SK-N-SH (cell line): Measurements from ENCODE around the gene SDK1. TPM values are rescaled to one million over a fixed set of nuclear protein-coding genes. Genes with fewer than 3 reads are reported as not detected.

Source experiments
- CTCF ChIA-PET: fragments of 300-600, 350-600 bp; formaldehyde crosslinking; extraction: SDS; loops from one replicate; lab custom pipeline; 2021; lab: Yijun Ruan, JAX
- POLR2A ChIA-PET: fragments of 350-600 bp; sonication (Branson Sonifier 250); formaldehyde crosslinking; extraction: SDS; loops from one replicate; lab custom pipeline; 2020; ENCODE audit warnings: antibody characterized with exemption, inconsistent platforms; lab: Yijun Ruan, JAX
- DNase-seq: peaks from one replicate; pipeline ENCODE4 v3.0.0; 2012
- H2AFZ ChIP-seq: fragments of 200-600 bp; sonication (generic); 2 replicates; pipeline ENCODE4 v1.8.1; 2016; ENCODE audit warnings: antibody characterized with exemption, mild to moderate bottlenecking, low read depth
- H3F3A ChIP-seq: fragments of 200-600 bp; sonication (generic); replicated peaks from 2 replicates; pipeline ENCODE3; 2016; ENCODE audit warnings: antibody characterized with exemption, mild to moderate bottlenecking; ENCODE audit not compliant: insufficient read depth
- H3K27ac ChIP-seq, 2 experiments: fragments of 200-500 bp in 1 of 2; fragments of 200-600 bp in 1 of 2; sonication (Bioruptor generic) in 1 of 2; sonication (generic), shearing (Covaris generic) in 1 of 2; 2 replicates each; pipeline versions ENCODE4 v1.5.1 to v1.6.1; 2014 to 2016; ENCODE audit warnings: low read depth in 2 of 2, inconsistent platforms in 1 of 2, low read length in 1 of 2, mild to moderate bottlenecking in 1 of 2, mixed read lengths in 1 of 2
- H3K27me3 ChIP-seq: fragments of 200-600 bp; sonication (generic), shearing (Covaris generic); 2 replicates; pipeline ENCODE4 v1.6.1; 2016; ENCODE audit warnings: mixed run types; ENCODE audit not compliant: insufficient read depth
- H3K36me3 ChIP-seq, 2 experiments: fragments of 200-500 bp in 1 of 2; fragments of 200-600 bp in 1 of 2; sonication (Bioruptor generic) in 1 of 2; sonication (generic) in 1 of 2; replicated peaks in 1 of 2; 2 replicates each; pipeline versions ENCODE3 to v1.5.1; 2014 to 2016; ENCODE audit warnings: low read length in 1 of 2, mild to moderate bottlenecking in 1 of 2; ENCODE audit not compliant: insufficient read depth in 2 of 2, control insufficient read depth in 1 of 2
- H3K4me1 ChIP-seq, 2 experiments: fragments of 200-500 bp in 1 of 2; fragments of 200-600 bp in 1 of 2; sonication (Bioruptor generic) in 1 of 2; sonication (generic), shearing (Covaris generic) in 1 of 2; 2 replicates each; pipeline versions ENCODE4 v1.5.1 to v1.6.1; 2014 to 2016; ENCODE audit warnings: low read depth in 1 of 2, low read length in 1 of 2, mixed run types in 1 of 2; ENCODE audit not compliant: insufficient read depth in 2 of 2, control insufficient read depth in 1 of 2
- H3K4me2 ChIP-seq: fragments of 200-600 bp; sonication (generic), shearing (Covaris generic); 2 replicates; pipeline ENCODE4 v1.6.1; 2017; ENCODE audit warnings: mixed run types
- H3K4me3 ChIP-seq, 2 experiments: fragments of 200-500 bp in 1 of 2; fragments of 200-600 bp in 1 of 2; sonication (Bioruptor generic) in 1 of 2; sonication (generic), shearing (Covaris generic) in 1 of 2; 2 replicates each; pipeline versions ENCODE4 v1.5.1 to v1.8.1; 2014 to 2016; ENCODE audit warnings: low read depth in 2 of 2, inconsistent platforms in 1 of 2, low read length in 1 of 2, mild to moderate bottlenecking in 1 of 2, mixed read lengths in 1 of 2, moderate library complexity in 1 of 2
- H3K79me2 ChIP-seq: fragments of 200-600 bp; sonication (generic); 2 replicates; pipeline ENCODE4 v1.8.1; 2017; ENCODE audit warnings: mild to moderate bottlenecking; ENCODE audit not compliant: insufficient read depth
- H3K9ac ChIP-seq: fragments of 200-600 bp; sonication (generic); 2 replicates; pipeline ENCODE4 v1.6.1; 2017; ENCODE audit warnings: mixed run types
- H3K9me2 ChIP-seq: fragments of 200-600 bp; sonication (generic); 2 replicates; pipeline ENCODE4 v1.6.1; 2017; ENCODE audit warnings: mixed run types
- H3K9me3 ChIP-seq: fragments of 200-600 bp; sonication (generic); 2 replicates; pipeline ENCODE4 v1.6.1; 2017; ENCODE audit warnings: mixed run types, mild to moderate bottlenecking, moderate library complexity
- H4K20me1 ChIP-seq: fragments of 200-600 bp; sonication (generic); 2 replicates; pipeline ENCODE4 v1.6.1; 2017; ENCODE audit warnings: mild to moderate bottlenecking, mixed run types; ENCODE audit not compliant: insufficient read depth
- CHD2 ChIP-seq: fragments of 150-350 bp; IDR thresholded peaks from 2 replicates; pipeline ENCODE4 v1.6.1; 2018; ENCODE audit warnings: low read length; ENCODE audit not compliant: partially characterized antibody
- ELF1 ChIP-seq: IDR thresholded peaks from 2 replicates; pipeline ENCODE4 v1.4.0; 2012
- MXI1 ChIP-seq: IDR thresholded peaks from 2 replicates; pipeline ENCODE4 v1.6.1; 2012; ENCODE audit warnings: mild to moderate bottlenecking, low read depth, low read length, improper control_type of control experiment
- NRF1 ChIP-seq: IDR thresholded peaks from 2 replicates; pipeline ENCODE4 v1.6.1; 2012; ENCODE audit warnings: low read depth, mild to moderate bottlenecking, low read length
- RCOR1 ChIP-seq: fragments of 150-350 bp; IDR thresholded peaks from 2 replicates; pipeline ENCODE4 v1.6.1; 2017; ENCODE audit warnings: antibody characterized with exemption, low read length
- RFX5 ChIP-seq: IDR thresholded peaks from 2 replicates; pipeline ENCODE4 v1.6.1; 2012; ENCODE audit warnings: mild to moderate bottlenecking, improper control_type of control experiment, low read length
- SMC3 ChIP-seq: IDR thresholded peaks from 2 replicates; pipeline ENCODE4 v1.6.1; 2012; ENCODE audit warnings: low read depth, low read length, improper control_type of control experiment
- YY1 ChIP-seq: IDR thresholded peaks from 2 replicates; pipeline ENCODE4 v1.4.0; 2012; ENCODE audit warnings: low read depth, mild to moderate bottlenecking
- WGBS: methylation state at CpG from one replicate; pipeline ENCODE4 v1.1.6; 2017; ENCODE audit warnings: low lambda C conversion rate; 5-methylcytosine and 5-hydroxymethylcytosine counted together
- polyA plus RNA-seq, 3 experiments: library from polyadenylated mRNA; depleted of rRNA; stranded (reverse); fragments of >200 nt; gene quantifications; 2 replicates each; pipeline ENCODE4 v1.2.3, GENCODE V29; 2012
- TF ChIP-seq, protein P1 (sequence below): IDR thresholded peaks from 2 replicates; pipeline ENCODE4 v1.6.1; 2012; ENCODE audit warnings: mild to moderate bottlenecking, low read depth, low read length, moderate library complexity
- TF ChIP-seq, protein P2 (sequence below): IDR thresholded peaks from 2 replicates; pipeline ENCODE4; 2012

SDK1 gene
- polyA plus RNA-seq, 1 of the 3 experiments (the other 2 are of a cell fraction) = 1.2 TPM

DNA sequence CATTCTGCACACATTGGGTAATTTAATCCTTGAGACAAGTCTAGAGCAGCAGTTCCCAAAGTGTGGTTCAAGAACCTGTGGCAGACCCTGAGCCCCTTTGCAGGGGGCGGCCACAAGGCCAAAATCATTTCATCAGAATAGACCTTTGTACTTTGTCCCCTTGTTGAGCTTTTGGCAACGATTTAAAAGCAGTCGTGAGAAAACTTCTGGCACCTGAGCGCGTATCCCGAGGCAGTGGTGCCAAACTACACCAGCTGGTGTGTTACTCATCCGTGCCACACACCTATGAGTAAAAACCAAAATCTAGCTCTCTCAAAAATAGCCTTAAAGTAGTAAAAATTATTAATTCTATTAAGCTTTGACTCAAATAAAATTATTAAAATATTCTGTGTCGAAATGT, 306.8 kb downstream of the SDK1 start:
- Histone ChIP-seq H3K27ac (no peak overlapping the region), H3K4me1 (no peaks in the 10 kb centered on the region), H3K27me3 (no peaks in the 10 kb centered on the region), H3K79me2 (no peaks in the 10 kb centered on the region), H3K4me3 (no peak overlapping the region), H2AFZ (no peak overlapping the region), H3F3A (no peaks in the 10 kb centered on the region), H3K36me3 (no peaks in the 10 kb centered on the region), H3K4me2 (no peak overlapping the region), H3K9me2 (no peaks in the 10 kb centered on the region), H3K9me3 (no peaks in the 10 kb centered on the region), H3K9ac (no peak overlapping the region), H4K20me1 (no peaks in the 10 kb centered on the region)
- TF ChIP-seq RCOR1 = no peak
- POLR2A ChIA-PET = no interaction called here
- WGBS = 63% methylated on average over 8 of the region's 8 CpGs
- no peak for DNase-seq
- CTCF ChIA-PET = interaction anchor here (0.7 to 0.8 kb wide), 2 partner anchors 15 to 82 kb away, joined by 3 to 4 read pairs; no protein-coding TSS in a partner anchor

DNA sequence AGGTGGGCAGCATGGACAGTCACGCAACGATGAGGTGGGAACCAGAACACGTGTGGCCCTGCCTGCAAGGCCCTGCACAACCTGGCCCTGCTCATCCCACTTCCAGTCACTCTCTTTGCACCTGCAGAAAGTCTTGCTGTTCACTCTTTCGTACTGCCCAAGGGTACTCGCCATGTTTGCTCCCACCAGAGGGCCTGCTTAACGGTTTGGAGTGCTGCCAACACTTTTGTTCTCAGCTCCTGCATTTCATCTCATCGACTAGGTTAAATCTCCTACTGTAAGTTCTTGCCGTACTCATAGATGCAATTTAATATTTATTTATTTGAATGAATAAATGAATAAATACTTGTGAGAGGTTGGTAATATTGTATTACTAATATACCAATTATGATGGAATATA, 315.3 kb downstream of the SDK1 start:
- no peak overlapping the region for H3K4me2 ChIP-seq
- no peaks in the 10 kb centered on the region for H3K9me3 ChIP-seq
- no peaks in the 10 kb centered on the region; the same call in 1 of the 2 replicates for H3K9me2 ChIP-seq
- H4K20me1 ChIP-seq = no peaks in the 10 kb centered on the region
- no peaks in the 10 kb centered on the region for H3K79me2 ChIP-seq
- H2AFZ ChIP-seq = no peak overlapping the region
- no peaks in the 10 kb centered on the region; a peak in 1 of 4 replicates for H3K4me1 ChIP-seq
- CTCF ChIA-PET = interaction anchor here (1.1 to 1.4 kb wide), 3 partner anchors 10 to 24 kb away, joined by 3 to 6 read pairs (median 3); no protein-coding TSS in a partner anchor
- H3K27ac ChIP-seq = no peak overlapping the region
- H3K9ac ChIP-seq = no peak overlapping the region
- H3K27me3 ChIP-seq = no peaks in the 10 kb centered on the region
- H3K36me3 ChIP-seq = no peaks in the 10 kb centered on the region
- POLR2A ChIA-PET = no interaction called here
- H3F3A ChIP-seq = no peaks in the 10 kb centered on the region
- TF ChIP-seq NRF1 (no peak), ELF1 (no peak), CHD2 (no peak), MXI1 (no peak), SMC3 (no peak; the same call in 1 of the 2 replicates), YY1 (no peak), RFX5 (no peak)
- TF ChIP-seq, protein P1, sequence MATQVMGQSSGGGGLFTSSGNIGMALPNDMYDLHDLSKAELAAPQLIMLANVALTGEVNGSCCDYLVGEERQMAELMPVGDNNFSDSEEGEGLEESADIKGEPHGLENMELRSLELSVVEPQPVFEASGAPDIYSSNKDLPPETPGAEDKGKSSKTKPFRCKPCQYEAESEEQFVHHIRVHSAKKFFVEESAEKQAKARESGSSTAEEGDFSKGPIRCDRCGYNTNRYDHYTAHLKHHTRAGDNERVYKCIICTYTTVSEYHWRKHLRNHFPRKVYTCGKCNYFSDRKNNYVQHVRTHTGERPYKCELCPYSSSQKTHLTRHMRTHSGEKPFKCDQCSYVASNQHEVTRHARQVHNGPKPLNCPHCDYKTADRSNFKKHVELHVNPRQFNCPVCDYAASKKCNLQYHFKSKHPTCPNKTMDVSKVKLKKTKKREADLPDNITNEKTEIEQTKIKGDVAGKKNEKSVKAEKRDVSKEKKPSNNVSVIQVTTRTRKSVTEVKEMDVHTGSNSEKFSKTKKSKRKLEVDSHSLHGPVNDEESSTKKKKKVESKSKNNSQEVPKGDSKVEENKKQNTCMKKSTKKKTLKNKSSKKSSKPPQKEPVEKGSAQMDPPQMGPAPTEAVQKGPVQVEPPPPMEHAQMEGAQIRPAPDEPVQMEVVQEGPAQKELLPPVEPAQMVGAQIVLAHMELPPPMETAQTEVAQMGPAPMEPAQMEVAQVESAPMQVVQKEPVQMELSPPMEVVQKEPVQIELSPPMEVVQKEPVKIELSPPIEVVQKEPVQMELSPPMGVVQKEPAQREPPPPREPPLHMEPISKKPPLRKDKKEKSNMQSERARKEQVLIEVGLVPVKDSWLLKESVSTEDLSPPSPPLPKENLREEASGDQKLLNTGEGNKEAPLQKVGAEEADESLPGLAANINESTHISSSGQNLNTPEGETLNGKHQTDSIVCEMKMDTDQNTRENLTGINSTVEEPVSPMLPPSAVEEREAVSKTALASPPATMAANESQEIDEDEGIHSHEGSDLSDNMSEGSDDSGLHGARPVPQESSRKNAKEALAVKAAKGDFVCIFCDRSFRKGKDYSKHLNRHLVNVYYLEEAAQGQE = no peak
- TF ChIP-seq, protein P2, sequence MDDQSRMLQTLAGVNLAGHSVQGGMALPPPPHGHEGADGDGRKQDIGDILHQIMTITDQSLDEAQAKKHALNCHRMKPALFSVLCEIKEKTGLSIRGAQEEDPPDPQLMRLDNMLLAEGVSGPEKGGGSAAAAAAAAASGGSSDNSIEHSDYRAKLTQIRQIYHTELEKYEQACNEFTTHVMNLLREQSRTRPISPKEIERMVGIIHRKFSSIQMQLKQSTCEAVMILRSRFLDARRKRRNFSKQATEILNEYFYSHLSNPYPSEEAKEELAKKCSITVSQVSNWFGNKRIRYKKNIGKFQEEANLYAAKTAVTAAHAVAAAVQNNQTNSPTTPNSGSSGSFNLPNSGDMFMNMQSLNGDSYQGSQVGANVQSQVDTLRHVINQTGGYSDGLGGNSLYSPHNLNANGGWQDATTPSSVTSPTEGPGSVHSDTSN = no peak
- DNase-seq = peak; percentile 22
- 65% methylated on average over 8 of the region's 8 CpGs for WGBS
- H3K4me3 ChIP-seq = no peak overlapping the region
